PC-3 (cell line): ENCODE results near the gene KEL. TPM values are rescaled to one million over a fixed set of nuclear protein-coding genes. Genes with fewer than 3 reads are reported as not detected.

ENCODE experiments used
- ATAC-seq: fragments of 200-7000 bp; cut with Tn5 transposase; 2 replicates; pipeline ENCODE4 v1.9.1; 2020; ENCODE audit warnings: mild to moderate bottlenecking, moderate library complexity
- BruUV-seq: library from RNA; stranded (reverse); fragments of 400-500 nt; replicated peaks from 2 replicates; lab custom pipeline; 2021; lab: Mats Ljungman, UMichigan
- CTCF ChIA-PET: fragments of 300-600 bp; sonication (Branson Sonifier 250); formaldehyde crosslinking; loops from one replicate; lab custom pipeline; 2022; ENCODE audit warnings: antibody characterized with exemption; lab: Charles Lee
- POLR2A ChIA-PET: fragments of 300-600 bp; sonication (Branson Sonifier 250); formaldehyde crosslinking; loops from one replicate; lab custom pipeline; 2022; ENCODE audit warnings: antibody characterized with exemption; ENCODE audit not compliant: unreplicated experiment; lab: Charles Lee
- DNase-seq: peaks from one replicate; pipeline ENCODE4 v3.0.0-alpha.2; 2015
- H2AFZ ChIP-seq: fragments of 300-600 bp; sonication (generic); 2 replicates; pipeline ENCODE4 v1.6.0; 2016; ENCODE audit warnings: antibody characterized with exemption, low read length
- H3F3A ChIP-seq: fragments of 300-600 bp; sonication (generic); one replicate; pipeline ENCODE4 v1.6.0; 2017; ENCODE audit warnings: antibody characterized with exemption, low read length, control low read depth, mild to moderate bottlenecking; ENCODE audit not compliant: unreplicated experiment
- H3K27ac ChIP-seq: fragments of 300-600 bp; sonication (generic); 2 replicates; pipeline ENCODE4 v1.5.1; 2016; ENCODE audit warnings: mild to moderate bottlenecking, low read length
- H3K27me3 ChIP-seq: fragments of 300-600 bp; sonication (generic); 2 replicates; pipeline ENCODE4 v1.6.1; 2016; ENCODE audit warnings: low read length, mixed read lengths
- H3K36me3 ChIP-seq: fragments of 300-600 bp; sonication (generic); 2 replicates; pipeline ENCODE4 v1.6.1; 2016; ENCODE audit warnings: low read depth, mixed run types, low read length, mixed read lengths
- H3K4me1 ChIP-seq: fragments of 300-600 bp; sonication (generic); 2 replicates; pipeline ENCODE4 v1.5.1; 2016; ENCODE audit warnings: low read length; ENCODE audit not compliant: insufficient read depth
- H3K4me2 ChIP-seq: fragments of 300-600 bp; sonication (generic); 2 replicates; pipeline ENCODE4 v1.6.0; 2016; ENCODE audit warnings: low read length
- H3K4me3 ChIP-seq: fragments of 300-600 bp; sonication (generic); 2 replicates; pipeline ENCODE4 v1.5.1; 2016; ENCODE audit warnings: mild to moderate bottlenecking, low read length, mixed read lengths
- H3K79me2 ChIP-seq: fragments of 300-600 bp; sonication (generic); 2 replicates; pipeline ENCODE4 v1.6.1; 2017; ENCODE audit warnings: low read length, mixed read lengths
- H3K9ac ChIP-seq: fragments of 300-600 bp; sonication (generic); 2 replicates; pipeline ENCODE4 v1.6.0; 2016; ENCODE audit warnings: mild to moderate bottlenecking, low read length
- H3K9me2 ChIP-seq: fragments of 300-600 bp; sonication (generic); replicated peaks from 2 replicates; pipeline ENCODE4 v1.6.1; 2016; ENCODE audit warnings: mixed run types, low read length, mixed read lengths
- H3K9me3 ChIP-seq: fragments of 300-600 bp; sonication (generic); 2 replicates; pipeline ENCODE4 v1.6.1; 2016; ENCODE audit warnings: low read length, mixed read lengths
- H4K20me1 ChIP-seq: fragments of 300-600 bp; sonication (generic); 2 replicates; pipeline ENCODE4 v1.6.1; 2016; ENCODE audit warnings: low read length, mixed read lengths
- CTCF ChIP-seq: fragments of 300-600 bp; sonication (generic); conservative IDR thresholded peaks from 2 replicates; pipeline ENCODE4 v1.5.1; 2017; ENCODE audit warnings: antibody characterized with exemption, low read depth, mild to moderate bottlenecking, low read length
- EZH2 ChIP-seq: fragments of 300-600 bp; sonication (generic); IDR thresholded peaks from one replicate; pipeline ENCODE4 v1.6.1; 2017; ENCODE audit warnings: antibody characterized with exemption, mild to moderate bottlenecking, low read length; ENCODE audit not compliant: unreplicated experiment
- EZH2phosphoT487 ChIP-seq: fragments of 300-600 bp; sonication (generic); IDR thresholded peaks from 2 replicates; pipeline ENCODE4 v1.6.1; 2018; ENCODE audit warnings: mild to moderate bottlenecking, antibody characterized with exemption, low read length, borderline replicate concordance
- intact Hi-C: fragments of 100-400 bp; cut with micrococcal nuclease; formaldehyde crosslinking; loops from 2 replicates; pipeline ENCODE4 v1.9.0; 2023
- total RNA-seq: library from RNA; depleted of rRNA; stranded (reverse); fragments of >200 nt; gene quantifications from 2 replicates; pipeline ENCODE4 v1.2.3, GENCODE V29; 2014

KEL gene
- total RNA-seq, 1 experiment from 2014 or later = 0.18 TPM

- H3K79me2 ChIP-seq = no peaks in the 10 kb centered on the region
- no peaks in the 10 kb centered on the region for H3F3A ChIP-seq
- CTCF ChIA-PET = no interaction called here
- no peak overlapping the region for H3K9ac ChIP-seq
- TF ChIP-seq CTCF (no peak), EZH2phosphoT487 (no peak), EZH2 (no peak)
- H4K20me1 ChIP-seq = no peaks in the 10 kb centered on the region
- no peaks in the 10 kb centered on the region for H3K9me2 ChIP-seq
- H3K36me3 ChIP-seq = no peaks in the 10 kb centered on the region
- intact Hi-C loops = no loop called here
- H3K9me3 ChIP-seq = no peaks in the 10 kb centered on the region
- H3K27ac ChIP-seq = no peak overlapping the region
- DNase-seq (no peak), ATAC-seq (no peak)
- no TSS peak for BruUV-seq
- H3K4me1 ChIP-seq = no peaks in the 10 kb centered on the region
- H3K27me3 ChIP-seq = peaks cover 61% of the 10 kb centered on the region
- no peak overlapping the region for H3K4me2 ChIP-seq
- POLR2A ChIA-PET = no interaction called here
- no peak overlapping the region for H2AFZ ChIP-seq
- no peak overlapping the region for H3K4me3 ChIP-seq
Measured at GRCh38 chr7:142938611-142939010, 23.6 kb downstream of the KEL start.

- H3K4me2 ChIP-seq = no peak overlapping the region
- H4K20me1 ChIP-seq = no peaks in the 10 kb centered on the region
- ATAC-seq (no peak), DNase-seq (no peak)
- no peak for TF ChIP-seq CTCF
- no peak for TF ChIP-seq EZH2
- TF ChIP-seq EZH2phosphoT487 = no peak
- no peaks in the 10 kb centered on the region for H3K9me3 ChIP-seq
- H3K79me2 ChIP-seq = no peaks in the 10 kb centered on the region
- no peak overlapping the region for H3K27ac ChIP-seq
- no peaks in the 10 kb centered on the region for H3K36me3 ChIP-seq
- CTCF ChIA-PET = no interaction called here
- H3F3A ChIP-seq = no peaks in the 10 kb centered on the region
- no peaks in the 10 kb centered on the region for H3K4me1 ChIP-seq
- no peak overlapping the region for H3K9ac ChIP-seq
- intact Hi-C loops = no loop called here
- no peak overlapping the region for H2AFZ ChIP-seq
- no peak overlapping the region for H3K4me3 ChIP-seq
- no TSS peak for BruUV-seq
- POLR2A ChIA-PET = no interaction called here
- peaks cover 56% of the 10 kb centered on the region for H3K27me3 ChIP-seq
- H3K9me2 ChIP-seq = no peaks in the 10 kb centered on the region
Measured at GRCh38 chr7:142935941-142936565, 26.1 kb downstream of the KEL start.

GRCh38 chr7:142934056-142934455, 28.1 kb downstream of the KEL start:
- Histone ChIP-seq H3F3A (no peaks in the 10 kb centered on the region), H3K4me1 (no peaks in the 10 kb centered on the region)
- no peak for ATAC-seq

More at GRCh38 chr7:142934056-142934455, 28.1 kb downstream of the KEL start:
- H2AFZ ChIP-seq = no peak overlapping the region
- H4K20me1 ChIP-seq = no peaks in the 10 kb centered on the region
- no peaks in the 10 kb centered on the region for H3K9me3 ChIP-seq
- ChIA-PET CTCF (no interaction called here), POLR2A (no interaction called here)
- H3K27ac ChIP-seq = no peak overlapping the region
- no peaks in the 10 kb centered on the region for H3K9me2 ChIP-seq
- no peaks in the 10 kb centered on the region for H3K36me3 ChIP-seq
- peaks cover 49% of the 10 kb centered on the region for H3K27me3 ChIP-seq
- no TSS peak for BruUV-seq
- H3K4me2 ChIP-seq = no peak overlapping the region
- no peaks in the 10 kb centered on the region for H3K79me2 ChIP-seq
- no peak overlapping the region for H3K4me3 ChIP-seq
- H3K9ac ChIP-seq = no peak overlapping the region
- intact Hi-C loops = no loop called here
- DNase-seq = no peak
- no peak for TF ChIP-seq EZH2phosphoT487
- no peak for TF ChIP-seq EZH2
- TF ChIP-seq CTCF = no peak
